PC-3 (cell line): Measurements from ENCODE around the gene RAD9A. TPM values are rescaled to one million over a fixed set of nuclear protein-coding genes. Genes with fewer than 3 reads are reported as not detected.

Experiments
- ATAC-seq: fragments of 200-7000 bp; cut with Tn5 transposase; 2 replicates; pipeline ENCODE4 v1.9.1; 2020; ENCODE audit warnings: mild to moderate bottlenecking, moderate library complexity
- BruUV-seq: library from RNA; stranded (reverse); fragments of 400-500 nt; replicated peaks from 2 replicates; lab custom pipeline; 2021; lab: Mats Ljungman, UMichigan
- CTCF ChIA-PET: fragments of 300-600 bp; sonication (Branson Sonifier 250); formaldehyde crosslinking; loops from one replicate; lab custom pipeline; 2022; ENCODE audit warnings: antibody characterized with exemption; lab: Charles Lee
- POLR2A ChIA-PET: fragments of 300-600 bp; sonication (Branson Sonifier 250); formaldehyde crosslinking; loops from one replicate; lab custom pipeline; 2022; ENCODE audit warnings: antibody characterized with exemption; ENCODE audit not compliant: unreplicated experiment; lab: Charles Lee
- DNase-seq: peaks from one replicate; pipeline ENCODE4 v3.0.0-alpha.2; 2015
- H2AFZ ChIP-seq: fragments of 300-600 bp; sonication (generic); 2 replicates; pipeline ENCODE4 v1.6.0; 2016; ENCODE audit warnings: antibody characterized with exemption, low read length
- H3F3A ChIP-seq: fragments of 300-600 bp; sonication (generic); one replicate; pipeline ENCODE4 v1.6.0; 2017; ENCODE audit warnings: antibody characterized with exemption, low read length, control low read depth, mild to moderate bottlenecking; ENCODE audit not compliant: unreplicated experiment
- H3K27ac ChIP-seq: fragments of 300-600 bp; sonication (generic); 2 replicates; pipeline ENCODE4 v1.5.1; 2016; ENCODE audit warnings: mild to moderate bottlenecking, low read length
- H3K27me3 ChIP-seq: fragments of 300-600 bp; sonication (generic); 2 replicates; pipeline ENCODE4 v1.6.1; 2016; ENCODE audit warnings: low read length, mixed read lengths
- H3K36me3 ChIP-seq: fragments of 300-600 bp; sonication (generic); 2 replicates; pipeline ENCODE4 v1.6.1; 2016; ENCODE audit warnings: low read depth, mixed run types, low read length, mixed read lengths
- H3K4me1 ChIP-seq: fragments of 300-600 bp; sonication (generic); 2 replicates; pipeline ENCODE4 v1.5.1; 2016; ENCODE audit warnings: low read length; ENCODE audit not compliant: insufficient read depth
- H3K4me2 ChIP-seq: fragments of 300-600 bp; sonication (generic); 2 replicates; pipeline ENCODE4 v1.6.0; 2016; ENCODE audit warnings: low read length
- H3K4me3 ChIP-seq: fragments of 300-600 bp; sonication (generic); 2 replicates; pipeline ENCODE4 v1.5.1; 2016; ENCODE audit warnings: mild to moderate bottlenecking, low read length, mixed read lengths
- H3K79me2 ChIP-seq: fragments of 300-600 bp; sonication (generic); 2 replicates; pipeline ENCODE4 v1.6.1; 2017; ENCODE audit warnings: low read length, mixed read lengths
- H3K9ac ChIP-seq: fragments of 300-600 bp; sonication (generic); 2 replicates; pipeline ENCODE4 v1.6.0; 2016; ENCODE audit warnings: mild to moderate bottlenecking, low read length
- H3K9me2 ChIP-seq: fragments of 300-600 bp; sonication (generic); replicated peaks from 2 replicates; pipeline ENCODE4 v1.6.1; 2016; ENCODE audit warnings: mixed run types, low read length, mixed read lengths
- H3K9me3 ChIP-seq: fragments of 300-600 bp; sonication (generic); 2 replicates; pipeline ENCODE4 v1.6.1; 2016; ENCODE audit warnings: low read length, mixed read lengths
- H4K20me1 ChIP-seq: fragments of 300-600 bp; sonication (generic); 2 replicates; pipeline ENCODE4 v1.6.1; 2016; ENCODE audit warnings: low read length, mixed read lengths
- EZH2 ChIP-seq: fragments of 300-600 bp; sonication (generic); IDR thresholded peaks from one replicate; pipeline ENCODE4 v1.6.1; 2017; ENCODE audit warnings: antibody characterized with exemption, mild to moderate bottlenecking, low read length; ENCODE audit not compliant: unreplicated experiment
- EZH2phosphoT487 ChIP-seq: fragments of 300-600 bp; sonication (generic); IDR thresholded peaks from 2 replicates; pipeline ENCODE4 v1.6.1; 2018; ENCODE audit warnings: mild to moderate bottlenecking, antibody characterized with exemption, low read length, borderline replicate concordance
- intact Hi-C: fragments of 100-400 bp; cut with micrococcal nuclease; formaldehyde crosslinking; loops from 2 replicates; pipeline ENCODE4 v1.9.0; 2023
- total RNA-seq: library from RNA; depleted of rRNA; stranded (reverse); fragments of >200 nt; gene quantifications from 2 replicates; pipeline ENCODE4 v1.2.3, GENCODE V29; 2014
- TF ChIP-seq, protein P1 (sequence below): fragments of 300-600 bp; sonication (generic); conservative IDR thresholded peaks from 2 replicates; pipeline ENCODE4 v1.5.1; 2017; ENCODE audit warnings: antibody characterized with exemption, low read depth, mild to moderate bottlenecking, low read length

The RAD9A gene
- total RNA-seq, 1 experiment from 2014 or later = 45.5 TPM

GRCh38 chr11:67406420-67406968, 14.7 kb downstream of the RAD9A start:
- Histone ChIP-seq H3K4me1 (peaks cover 4% of the 10 kb centered on the region), H3F3A (no peaks in the 10 kb centered on the region), H3K4me3 (no peak overlapping the region), H3K9me2 (no peaks in the 10 kb centered on the region), H3K9ac (no peak overlapping the region), H3K27ac (no peak overlapping the region), H4K20me1 (no peaks in the 10 kb centered on the region), H3K9me3 (no peaks in the 10 kb centered on the region), H3K79me2 (peaks cover under 1% of the 10 kb centered on the region; the same call in 1 of the 2 replicates), H3K36me3 (no peaks in the 10 kb centered on the region), H3K4me2 (no peak overlapping the region), H2AFZ (no peak overlapping the region), H3K27me3 (no peaks in the 10 kb centered on the region)
- ATAC-seq = no peak
- BruUV-seq = no TSS peak
- no peak for DNase-seq
- intact Hi-C loops = no loop called here
- POLR2A ChIA-PET = interaction anchor here (0.6 kb wide), 1 partner anchor 13 kb away, joined by 4 read pairs; no protein-coding TSS in a partner anchor
- TF ChIP-seq EZH2 = no peak
- TF ChIP-seq, protein P1, sequence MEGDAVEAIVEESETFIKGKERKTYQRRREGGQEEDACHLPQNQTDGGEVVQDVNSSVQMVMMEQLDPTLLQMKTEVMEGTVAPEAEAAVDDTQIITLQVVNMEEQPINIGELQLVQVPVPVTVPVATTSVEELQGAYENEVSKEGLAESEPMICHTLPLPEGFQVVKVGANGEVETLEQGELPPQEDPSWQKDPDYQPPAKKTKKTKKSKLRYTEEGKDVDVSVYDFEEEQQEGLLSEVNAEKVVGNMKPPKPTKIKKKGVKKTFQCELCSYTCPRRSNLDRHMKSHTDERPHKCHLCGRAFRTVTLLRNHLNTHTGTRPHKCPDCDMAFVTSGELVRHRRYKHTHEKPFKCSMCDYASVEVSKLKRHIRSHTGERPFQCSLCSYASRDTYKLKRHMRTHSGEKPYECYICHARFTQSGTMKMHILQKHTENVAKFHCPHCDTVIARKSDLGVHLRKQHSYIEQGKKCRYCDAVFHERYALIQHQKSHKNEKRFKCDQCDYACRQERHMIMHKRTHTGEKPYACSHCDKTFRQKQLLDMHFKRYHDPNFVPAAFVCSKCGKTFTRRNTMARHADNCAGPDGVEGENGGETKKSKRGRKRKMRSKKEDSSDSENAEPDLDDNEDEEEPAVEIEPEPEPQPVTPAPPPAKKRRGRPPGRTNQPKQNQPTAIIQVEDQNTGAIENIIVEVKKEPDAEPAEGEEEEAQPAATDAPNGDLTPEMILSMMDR = no peak
- TF ChIP-seq EZH2phosphoT487 = no peak
- CTCF ChIA-PET = interaction anchor here (0.7 kb wide), 1 partner anchor 87 kb away, joined by 7 read pairs; no protein-coding TSS in a partner anchor

GRCh38 chr11:67406969-67407687, 15.3 kb downstream of the RAD9A start:
- H3K4me2 ChIP-seq = no peak overlapping the region
- H3K9ac ChIP-seq = no peak overlapping the region
- no peak overlapping the region for H3K27ac ChIP-seq
- H3K27me3 ChIP-seq = no peaks in the 10 kb centered on the region
- ATAC-seq (peak; percentile 49), DNase-seq (no peak)
- intact Hi-C loops = no loop called here
- no peaks in the 10 kb centered on the region for H3K9me2 ChIP-seq
- H4K20me1 ChIP-seq = no peaks in the 10 kb centered on the region
- CTCF ChIA-PET = interaction anchor here (0.7 kb wide), 1 partner anchor 88 kb away, joined by 7 read pairs; no protein-coding TSS in a partner anchor
- peaks cover 2% of the 10 kb centered on the region for H3K4me1 ChIP-seq
- no peaks in the 10 kb centered on the region for H3K9me3 ChIP-seq
- no peaks in the 10 kb centered on the region for H3F3A ChIP-seq
- no TSS peak for BruUV-seq
- no peaks in the 10 kb centered on the region for H3K36me3 ChIP-seq
- H3K4me3 ChIP-seq = no peak overlapping the region
- POLR2A ChIA-PET = interaction anchor here (0.6 kb wide), 1 partner anchor 12 kb away, joined by 4 read pairs; no protein-coding TSS in a partner anchor
- TF ChIP-seq, protein P1 = no peak
- no peak for TF ChIP-seq EZH2
- no peak for TF ChIP-seq EZH2phosphoT487
- H2AFZ ChIP-seq = no peak overlapping the region
- H3K79me2 ChIP-seq = no peaks in the 10 kb centered on the region
